HG02884 (cell line): ENCODE measurements around the gene RPH3AL.
"Not testable (repeated sequence)": the region's sequence is repeated elsewhere in the genome, so short reads cannot be mapped to it uniquely, and the experiment has no call there.

Source experiments
- ATAC-seq: cut with Tn5 transposase; IDR thresholded peaks from one replicate; pipeline ENCODE4 v1.9.1; 2021; ENCODE audit warnings: mild to moderate bottlenecking, moderate library complexity; ENCODE audit not compliant: unreplicated experiment

The RPH3AL gene

GRCh38 chr17:183021-183420 is 169.6 kb downstream of the RPH3AL start:
- no peak for ATAC-seq

- no peak for ATAC-seq
Measured at GRCh38 chr17:182050-182751, 170.4 kb downstream of the RPH3AL start.

GRCh38 chr17:181245-182049 is 171.2 kb downstream of the RPH3AL start, which contains the start of gene DOC2B:
DOC2B (minus strand) TSS chr17:181650; CDS start chr17:181479, 171 bp downstream.
- ATAC-seq = no peak

GRCh38 chr17:180381-181244 is 172.0 kb downstream of the RPH3AL start:
- ATAC-seq = no peak

- ATAC-seq = no peak
Measured at GRCh38 chr17:179781-180380, 172.7 kb downstream of the RPH3AL start.

- ATAC-seq = no peak
Measured at GRCh38 chr17:179066-179432, 173.6 kb downstream of the RPH3AL start.

GRCh38 chr17:178292-179065 is 174.1 kb downstream of the RPH3AL start:
- no peak for ATAC-seq

GRCh38 chr17:177762-178161 is 174.8 kb downstream of the RPH3AL start:
- no peak for ATAC-seq

- ATAC-seq = no peak
Measured at GRCh38 chr17:177155-177554, 175.5 kb downstream of the RPH3AL start.

GRCh38 chr17:173166-173911 is 179.3 kb downstream of the RPH3AL start:
- no peak for ATAC-seq

GRCh38 chr17:172401-172800 is 180.2 kb downstream of the RPH3AL start:
- no peak for ATAC-seq

- no peak for ATAC-seq
Measured at GRCh38 chr17:171871-172270, 180.7 kb downstream of the RPH3AL start.

- no peak for ATAC-seq
Measured at GRCh38 chr17:170130-170670, 182.4 kb downstream of the RPH3AL start.

- not testable (repeated sequence) for ATAC-seq
Measured at GRCh38 chr17:168614-169013, 184.0 kb downstream of the RPH3AL start.

GRCh38 chr17:165939-166338 is 186.7 kb downstream of the RPH3AL start:
- no peak for ATAC-seq

- no peak for ATAC-seq
Measured at GRCh38 chr17:164303-165235, 188.0 kb downstream of the RPH3AL start.

- no peak for ATAC-seq
Measured at GRCh38 chr17:163514-164098, 189.0 kb downstream of the RPH3AL start.

GRCh38 chr17:162689-163088 is 189.9 kb downstream of the RPH3AL start:
- no peak for ATAC-seq
